Activated T-cell treated with anti-CD3 and anti-CD28 coated beads, Interleukin-2, amount 50 U/mL, for 1 hour (primary cell): ENCODE results near the gene SCAF4.

Source experiments
- DNase-seq: peaks from one replicate; pipeline ENCODE4 v3.0.0-alpha.2; 2020

SCAF4 gene

GRCh38 chr21:31629972-31630711, 101.8 kb downstream of the SCAF4 start:
- DNase-seq: no peak

- no peak for DNase-seq
Measured at GRCh38 chr21:31624961-31625491, 106.9 kb downstream of the SCAF4 start.

DNA sequence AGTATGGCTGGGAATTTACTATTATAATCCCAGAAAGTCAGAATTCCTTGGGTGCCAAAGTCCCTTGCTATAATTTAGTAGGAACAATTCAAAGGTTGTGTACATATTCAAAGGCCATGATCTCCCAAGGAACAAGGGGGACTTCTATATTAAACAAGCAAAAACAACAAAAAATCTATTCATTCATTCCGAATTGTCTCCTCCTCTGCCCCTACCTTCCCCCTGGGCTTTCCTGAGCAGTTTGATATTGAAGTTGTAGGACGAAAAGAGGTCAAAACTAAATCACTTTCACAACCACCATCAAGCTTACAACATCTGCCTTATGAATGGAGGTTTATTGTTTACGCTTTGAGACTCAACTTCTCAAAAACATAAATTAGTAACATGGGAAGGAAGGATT, 107.7 kb downstream of the SCAF4 start:
- DNase-seq: no peak

DNA sequence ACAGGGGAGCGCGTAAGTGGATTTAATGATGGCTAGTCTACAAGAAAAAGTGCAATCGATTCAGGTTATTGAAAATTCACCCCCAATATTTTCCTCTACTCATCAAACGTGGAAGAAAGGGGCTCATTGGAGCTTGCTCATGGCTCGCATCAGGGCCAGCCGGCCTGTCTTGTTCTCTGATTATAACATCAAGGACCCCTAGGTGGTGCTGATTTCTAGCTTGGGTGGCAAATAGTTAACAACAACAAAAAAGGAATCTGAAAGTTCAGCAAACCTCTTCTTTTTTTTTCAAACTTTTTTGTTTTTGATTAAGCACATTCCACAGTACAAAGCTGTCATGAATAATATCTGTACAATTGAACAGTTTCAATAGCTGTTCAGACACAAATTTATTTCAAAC, 108.3 kb downstream of the SCAF4 start:
- DNase-seq: no peak

- no peak for DNase-seq
Measured at GRCh38 chr21:31622397-31622796, 109.5 kb downstream of the SCAF4 start.
